ENCODE data around the gene CHRNA5. TPM values are rescaled to one million over a fixed set of nuclear protein-coding genes. Genes with fewer than 3 reads are reported as not detected.
A peak's percentile ranks its signal among the peaks of the same experiment; 100 is the strongest.

The CHRNA5 gene
- total and polyA plus RNA-seq, 9 of the 15 experiments (the other 6 are each of a cell fraction or from before 2014, with no cell fraction given), result 2.8 to 16.1 (median 11.4) TPM

DNA sequence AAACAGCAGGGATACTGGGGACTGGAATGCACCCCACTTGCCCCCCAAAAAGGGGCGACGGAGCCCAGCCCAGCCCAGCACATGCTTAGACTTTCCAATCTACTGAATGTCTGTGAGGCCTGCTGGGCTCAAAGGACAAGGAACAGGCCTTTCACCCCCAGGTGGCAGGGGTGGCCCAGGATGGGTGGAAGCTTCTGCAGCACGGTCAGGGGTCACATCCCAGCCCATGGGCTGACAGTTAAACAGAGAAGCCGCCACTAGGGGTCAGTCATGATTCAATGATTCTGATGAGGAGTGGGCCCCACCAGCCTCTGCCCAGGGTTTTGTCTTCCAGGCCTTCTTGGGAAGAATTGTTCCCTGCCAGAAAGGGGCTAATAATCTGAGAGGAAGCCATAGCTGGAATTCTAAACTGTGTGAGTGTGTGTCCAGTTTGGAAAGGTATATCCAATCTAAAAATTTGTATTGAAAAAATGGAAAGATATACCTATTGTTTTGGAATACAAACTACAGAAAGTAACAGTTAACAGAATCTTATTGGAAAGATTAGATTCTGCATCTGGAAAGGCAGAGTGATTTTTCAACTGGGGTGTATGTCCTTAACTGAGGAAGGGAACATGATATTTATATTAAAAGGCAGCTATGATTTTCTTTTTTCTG lies 73.5 kb downstream of the CHRNA5 start (continued):
- TF ChIP-seq REST (IDR thresholded peaks at IDR 0.05; ENCODE audit: borderline replicate concordance) (peak; percentile 62; the same call in 1 of the 2 replicates), REST (CRISPR knock-in tag; IDR thresholded peaks at IDR 0.05; ENCODE audit: low read depth) (no peak), RBM25 (IDR thresholded peaks at IDR 0.05; ENCODE audit: low read depth, low read length, severe bottlenecking) (no peak), RBM22 (IDR thresholded peaks at IDR 0.05; ENCODE audit: low read depth, low read length, poor library complexity, severe bottlenecking) (no peak), ZNF239 (CRISPR knock-in tag; IDR thresholded peaks at IDR 0.05) (no peak), ELF4 (CRISPR knock-in tag; IDR thresholded peaks at IDR 0.05) (no peak), ELK1 (CRISPR knock-in tag; IDR thresholded peaks at IDR 0.05) (no peak), ZNF121 (CRISPR knock-in tag; conservative IDR thresholded peaks at IDR 0.05) (no peak), ZMIZ1 (IDR thresholded peaks at IDR 0.05; ENCODE audit: low read depth in 2 of 2, low read length in 2 of 2) (no peak), RBM39 (optimal IDR thresholded peaks at IDR 0.05; ENCODE audit: low read depth, low read length) (no peak), NCOA2 (IDR thresholded peaks at IDR 0.05; ENCODE audit: partially characterized antibody in 2 of 2) (no peak), SUPT5H (IDR thresholded peaks at IDR 0.05) (no peak), TEAD1 (CRISPR knock-in tag; IDR thresholded peaks at IDR 0.05) (no peak), ZNF384 (IDR thresholded peaks at IDR 0.05; ENCODE audit: low read depth, low read length) (no peak)
- TF ChIP-seq, protein P1, sequence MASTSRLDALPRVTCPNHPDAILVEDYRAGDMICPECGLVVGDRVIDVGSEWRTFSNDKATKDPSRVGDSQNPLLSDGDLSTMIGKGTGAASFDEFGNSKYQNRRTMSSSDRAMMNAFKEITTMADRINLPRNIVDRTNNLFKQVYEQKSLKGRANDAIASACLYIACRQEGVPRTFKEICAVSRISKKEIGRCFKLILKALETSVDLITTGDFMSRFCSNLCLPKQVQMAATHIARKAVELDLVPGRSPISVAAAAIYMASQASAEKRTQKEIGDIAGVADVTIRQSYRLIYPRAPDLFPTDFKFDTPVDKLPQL (IDR thresholded peaks at IDR 0.05; ENCODE audit: extremely low read depth, insufficient read length), result no peak

Data from K562 (cell line).